GM23338 (cell line): Measurements from ENCODE around the gene CCR6. TPM values are rescaled to one million over a fixed set of nuclear protein-coding genes. Genes with fewer than 3 reads are reported as not detected.
"Not testable (repeated sequence)": the region's sequence is repeated elsewhere in the genome, so short reads cannot be mapped to it uniquely, and the experiment has no call there.

Experiments
- ATAC-seq: fragments of 200-7000 bp; cut with Tn5 transposase; 3 replicates; pipeline ENCODE4 v1.9.1; 2020
- DNase-seq: peaks from one replicate; pipeline ENCODE4 v3.0.0-alpha.2; 2015; ENCODE audit warnings: low spot score
- H2AFZ ChIP-seq: fragments of 200-600 bp; sonication (generic); 2 replicates; pipeline ENCODE4 v1.8.0; 2016; ENCODE audit warnings: antibody characterized with exemption, mild to moderate bottlenecking, moderate library complexity
- H3F3A ChIP-seq: fragments of 200-600 bp; sonication (generic); replicated peaks from 2 replicates; pipeline ENCODE4 v1.8.0; 2017; ENCODE audit warnings: antibody characterized with exemption, mixed run types, low read depth
- H3K27ac ChIP-seq: fragments of 200-600 bp; sonication (generic); 2 replicates; pipeline ENCODE4 v1.6.1; 2016; ENCODE audit warnings: low read depth
- H3K27me3 ChIP-seq: fragments of 200-600 bp; sonication (generic); 2 replicates; pipeline ENCODE4 v1.8.0; 2016; ENCODE audit warnings: mild to moderate bottlenecking, mixed run types, moderate library complexity; ENCODE audit not compliant: insufficient read depth
- H3K36me3 ChIP-seq: fragments of 200-600 bp; sonication (generic); 2 replicates; pipeline ENCODE4 v1.8.0; 2016; ENCODE audit warnings: mild to moderate bottlenecking; ENCODE audit not compliant: insufficient read depth
- H3K4me1 ChIP-seq: fragments of 200-600 bp; sonication (generic); 2 replicates; pipeline ENCODE4 v1.8.0; 2016; ENCODE audit warnings: mild to moderate bottlenecking, moderate library complexity; ENCODE audit not compliant: insufficient read depth
- H3K4me2 ChIP-seq: fragments of 200-600 bp; sonication (generic); 2 replicates; pipeline ENCODE4 v1.7.1; 2017; ENCODE audit warnings: mixed run types
- H3K4me3 ChIP-seq: fragments of 200-600 bp; sonication (generic); 2 replicates; pipeline ENCODE4 v1.6.1; 2016; ENCODE audit warnings: mixed run types
- H3K79me2 ChIP-seq: fragments of 200-600 bp; sonication (generic); replicated peaks from 2 replicates; pipeline ENCODE4 v1.8.0; 2017; ENCODE audit warnings: mild to moderate bottlenecking; ENCODE audit not compliant: insufficient read depth
- H3K9me2 ChIP-seq: fragments of 200-600 bp; sonication (generic); 2 replicates; pipeline ENCODE4 v1.8.0; 2017; ENCODE audit not compliant: insufficient read depth
- H4K20me1 ChIP-seq: fragments of 200-600 bp; sonication (generic); replicated peaks from 2 replicates; pipeline ENCODE4 v1.8.0; 2017; ENCODE audit warnings: mild to moderate bottlenecking; ENCODE audit not compliant: insufficient read depth
- H3K27ac Mint-ChIP-seq: 2 replicates; pipeline ENCODE4 v1.8.0; 2020; ENCODE audit warnings: inconsistent platforms, mild to moderate bottlenecking, moderate library complexity, mixed read lengths
- H3K27me3 Mint-ChIP-seq: 3 replicates; pipeline ENCODE4 v1.8.0; 2022; ENCODE audit warnings: low read depth, mild to moderate bottlenecking, moderate library complexity, mixed read lengths, inconsistent platforms; ENCODE audit not compliant: insufficient read depth, poor library complexity
- H3K36me3 Mint-ChIP-seq: 3 replicates; pipeline ENCODE4 v1.8.0; 2021; ENCODE audit warnings: low read depth, mild to moderate bottlenecking, inconsistent platforms, moderate library complexity, mixed read lengths
- H3K4me1 Mint-ChIP-seq: 3 replicates; pipeline ENCODE4 v1.8.0; 2020; ENCODE audit warnings: mild to moderate bottlenecking, inconsistent platforms, mixed read lengths
- H3K4me3 Mint-ChIP-seq: 3 replicates; pipeline ENCODE4 v1.8.0; 2021; ENCODE audit warnings: moderate library complexity, mild to moderate bottlenecking, inconsistent platforms, mixed read lengths
- H3K9me3 Mint-ChIP-seq: 3 replicates; pipeline ENCODE4 v1.8.0; 2020; ENCODE audit warnings: moderate library complexity, mild to moderate bottlenecking, inconsistent platforms, mixed read lengths
- polyA plus RNA-seq: library from polyadenylated mRNA; unstranded; fragments of >200 nt; fragmentation: Nextera tagmentation; extraction: Ambion mirVana; gene quantifications from 2 replicates; pipeline ENCODE4 v1.2.1, GENCODE V29; 2016
- total RNA-seq: library from RNA; depleted of rRNA; stranded (reverse); fragments of >200 nt; shearing (Covaris generic); gene quantifications from 2 replicates; pipeline ENCODE4 v1.2.3, GENCODE V29; 2014

The CCR6 gene
- total and polyA plus RNA-seq, 2 experiments from 2014 or later, result not detected

DNA sequence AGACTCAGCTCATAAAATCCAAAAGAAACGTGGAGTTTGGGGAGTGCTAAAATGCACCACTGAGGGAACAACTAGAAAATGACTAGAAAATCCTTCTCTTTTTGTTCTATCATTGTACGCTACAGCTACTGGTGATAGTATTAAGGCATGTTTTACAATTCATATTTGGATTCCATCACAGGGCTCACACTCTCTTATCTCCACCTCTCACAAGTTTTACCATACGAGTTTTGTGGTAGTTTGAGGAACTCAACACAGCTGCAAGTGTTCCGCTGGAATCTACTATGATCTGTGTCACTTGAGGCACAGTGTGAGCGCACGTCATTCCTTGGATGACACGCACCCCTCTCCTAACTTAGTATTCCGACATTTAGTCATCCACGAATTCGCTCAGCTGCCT lies 44.8 kb downstream of the CCR6 start:
- not testable (repeated sequence) for H3K27ac Mint-ChIP-seq, H4K20me1 ChIP-seq, H3K36me3 Mint-ChIP-seq, H3K27me3 Mint-ChIP-seq, H3K4me3 ChIP-seq, H3K9me3 Mint-ChIP-seq, H3K27ac ChIP-seq, H2AFZ ChIP-seq, H3K27me3 ChIP-seq, H3K36me3 ChIP-seq, DNase-seq, H3K4me3 Mint-ChIP-seq, H3F3A ChIP-seq, ATAC-seq, H3K79me2 ChIP-seq, H3K4me2 ChIP-seq
- Histone ChIP-seq H3K9me2 (peaks cover 13% of the 10 kb centered on the region), H3K4me1 (peaks cover 25% of the 10 kb centered on the region)
- peaks cover 27% of the 10 kb centered on the region for H3K4me1 Mint-ChIP-seq

- H2AFZ ChIP-seq, H3K9me3 Mint-ChIP-seq, DNase-seq, H3K36me3 ChIP-seq, H3K36me3 Mint-ChIP-seq, H3K27ac Mint-ChIP-seq, H3K4me2 ChIP-seq, H3K79me2 ChIP-seq, H3K27me3 ChIP-seq, H3K4me3 Mint-ChIP-seq, H4K20me1 ChIP-seq, H3F3A ChIP-seq, H3K4me3 ChIP-seq, H3K27ac ChIP-seq: not testable (repeated sequence)
- ATAC-seq, result peak; percentile 11; the same call in 2 of the 3 replicates
- peaks cover 21% of the 10 kb centered on the region for H3K4me1 ChIP-seq
- peaks cover 13% of the 10 kb centered on the region for H3K9me2 ChIP-seq
- Mint-ChIP-seq H3K27me3 (peaks cover 13% of the 10 kb centered on the region), H3K4me1 (peaks cover 21% of the 10 kb centered on the region)
Observed at GRCh38 chr6:167168296-167168695, 45.4 kb downstream of the CCR6 start.

GRCh38 chr6:167169867-167170266 lies 47.0 kb downstream of the CCR6 start:
- H3K9me3 Mint-ChIP-seq, H3K27me3 ChIP-seq, H3K27ac Mint-ChIP-seq, H3F3A ChIP-seq, ATAC-seq, H3K36me3 Mint-ChIP-seq, H3K4me1 Mint-ChIP-seq, H3K27ac ChIP-seq, H3K4me3 ChIP-seq, H3K4me3 Mint-ChIP-seq, H3K4me2 ChIP-seq, DNase-seq, H3K79me2 ChIP-seq, H3K36me3 ChIP-seq, H4K20me1 ChIP-seq, H2AFZ ChIP-seq: not testable (repeated sequence)
- peaks cover 13% of the 10 kb centered on the region for H3K27me3 Mint-ChIP-seq
- peaks cover 10% of the 10 kb centered on the region for H3K4me1 ChIP-seq
- peaks cover 13% of the 10 kb centered on the region for H3K9me2 ChIP-seq

GRCh38 chr6:167171300-167171699 lies 48.4 kb downstream of the CCR6 start:
- not testable (repeated sequence) for H3K9me3 Mint-ChIP-seq, ATAC-seq

GRCh38 chr6:167172011-167172410 lies 49.1 kb downstream of the CCR6 start:
- not testable (repeated sequence) for H3K27ac Mint-ChIP-seq, H4K20me1 ChIP-seq, H3K36me3 Mint-ChIP-seq, H3K27me3 ChIP-seq, H3K4me3 ChIP-seq, H3K27me3 Mint-ChIP-seq, DNase-seq, H3K79me2 ChIP-seq, H3K4me3 Mint-ChIP-seq, H3K9me3 Mint-ChIP-seq, H3K4me1 ChIP-seq, H3K36me3 ChIP-seq, H3K4me1 Mint-ChIP-seq, ATAC-seq, H3K27ac ChIP-seq, H3K9me2 ChIP-seq, H3K4me2 ChIP-seq, H2AFZ ChIP-seq, H3F3A ChIP-seq

More at GRCh38 chr6:167171300-167171699, 48.4 kb downstream of the CCR6 start:
- not testable (repeated sequence) for H3K4me1 Mint-ChIP-seq, H3K36me3 Mint-ChIP-seq, H3K4me3 ChIP-seq, H3K27me3 Mint-ChIP-seq, H3K27ac ChIP-seq, H3K36me3 ChIP-seq, H3K27ac Mint-ChIP-seq, H3K79me2 ChIP-seq, DNase-seq, H4K20me1 ChIP-seq, H3K4me1 ChIP-seq, H3F3A ChIP-seq, H3K4me3 Mint-ChIP-seq, H3K4me2 ChIP-seq, H3K9me2 ChIP-seq, H2AFZ ChIP-seq, H3K27me3 ChIP-seq

DNA sequence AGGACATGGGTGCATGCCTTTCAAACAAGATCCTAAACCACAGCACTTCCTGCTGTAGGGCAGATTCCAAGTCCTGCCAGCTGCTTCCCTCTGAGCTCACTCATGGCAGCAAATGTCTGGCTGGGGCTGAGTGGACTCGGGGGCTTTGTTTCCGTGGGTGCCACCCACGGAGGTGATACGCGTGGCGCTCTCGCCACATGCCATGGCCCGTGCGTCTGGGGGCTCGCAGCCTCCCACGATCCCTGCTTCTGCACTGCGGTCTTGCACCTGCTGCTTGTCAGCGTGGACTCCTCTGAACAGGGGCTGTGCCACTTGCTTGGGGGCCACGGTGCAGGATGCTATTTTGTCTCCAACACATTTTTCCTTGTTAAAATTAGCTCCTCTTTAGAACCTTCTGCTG lies 54.4 kb downstream of the CCR6 start:
- not testable (repeated sequence) for H3K36me3 Mint-ChIP-seq, H3K27me3 ChIP-seq, H4K20me1 ChIP-seq, H3K4me2 ChIP-seq, H3K4me3 ChIP-seq, H3F3A ChIP-seq, ATAC-seq, H3K4me3 Mint-ChIP-seq, H3K9me3 Mint-ChIP-seq, H3K4me1 Mint-ChIP-seq, H3K27me3 Mint-ChIP-seq, DNase-seq, H3K36me3 ChIP-seq, H3K9me2 ChIP-seq, H3K4me1 ChIP-seq, H3K79me2 ChIP-seq, H3K27ac ChIP-seq, H3K27ac Mint-ChIP-seq, H2AFZ ChIP-seq
